Prostate gland (tissue), 2 donors: ENCODE measurements around the gene KIF5B. TPM values are rescaled to one million over a fixed set of nuclear protein-coding genes. Genes with fewer than 3 reads are reported as not detected.
"Not testable (repeated sequence)": the region's sequence is repeated elsewhere in the genome, so short reads cannot be mapped to it uniquely, and the experiment has no call there.

Source experiments
- DNase-seq: peaks from one replicate; pipeline ENCODE4 v3.0.0-alpha.2; 2019; ENCODE audit warnings: low spot score
- H3K27ac ChIP-seq, 2 donors: fragments of 200-600 bp; sonication (generic); 2 replicates each; pipeline ENCODE4 v1.5.1; 2017 to 2019
- H3K27me3 ChIP-seq: fragments of 200-600 bp; sonication (generic); replicated peaks from 2 replicates; pipeline ENCODE4 v1.5.1; 2019; ENCODE audit not compliant: insufficient read depth
- H3K36me3 ChIP-seq, 2 donors: fragments of 200-600 bp; sonication (generic); 1 replicate in 1 of 2; 2 replicates in 1 of 2; pipeline versions ENCODE4 v1.5.1 to v1.8.1; 2017 to 2019
- H3K4me1 ChIP-seq: fragments of 200-600 bp; sonication (generic); replicated peaks from 2 replicates; pipeline ENCODE4 v1.5.1; 2019
- H3K4me3 ChIP-seq, 2 donors: fragments of 200-600 bp; sonication (generic); 2 replicates each; pipeline ENCODE4 v1.5.1; 2017 to 2019
- H3K9me3 ChIP-seq: fragments of 200-600 bp; sonication (generic); 2 replicates; pipeline ENCODE4 v1.5.1; 2017
- CTCF ChIP-seq, 4 experiments: fragments of 200-600 bp in 2 of 4; fragments of 450-650 bp in 2 of 4; sonication (generic) in 2 of 4; IDR thresholded peaks; 1 replicate in 3 of 4; 2 replicates in 1 of 4; pipeline ENCODE4 v1.5.1; 2016 to 2019; ENCODE audit warnings: antibody characterized with exemption in 4 of 4, mild to moderate bottlenecking in 2 of 4, moderate library complexity in 2 of 4
- POLR2A ChIP-seq: fragments of 450-650 bp; IDR thresholded peaks from one replicate; pipeline ENCODE4 v1.6.1; 2016; ENCODE audit warnings: antibody characterized with exemption, mild to moderate bottlenecking
- POLR2AphosphoS5 ChIP-seq: sonication (generic); formaldehyde crosslinking; IDR thresholded peaks from one replicate; pipeline ENCODE4 v1.6.1; 2017; ENCODE audit warnings: antibody characterized with exemption
- WGBS: methylation state at CpG from one replicate; pipeline ENCODE4 v1.1.5; 2018; 5-methylcytosine and 5-hydroxymethylcytosine counted together
- intact Hi-C: fragments of 100-400 bp; cut with DNase I; formaldehyde crosslinking; loops from one replicate; pipeline ENCODE4 v1.14.2; 2022
- total RNA-seq, 2 donors: library from RNA; depleted of rRNA; stranded (reverse); fragments of >200 nt; gene quantifications; one replicate each; pipeline ENCODE4 v1.1.0, GENCODE V29; 2016

Gene KIF5B
- total RNA-seq, 2 donors from 2014 or later = 98.2 to 102 TPM

- WGBS = 65% methylated on average over 5 of the region's 5 CpGs
- no peaks in the 10 kb centered on the region for H3K9me3 ChIP-seq
- no peaks in the 10 kb centered on the region for H3K36me3 ChIP-seq
- TF ChIP-seq CTCF (IDR thresholded peaks at IDR 0.05) = no peak
- no peak for TF ChIP-seq POLR2A
- no peak for TF ChIP-seq POLR2AphosphoS5
- no peaks in the 10 kb centered on the region for H3K27me3 ChIP-seq
- DNase-seq = no peak
- H3K27ac ChIP-seq = no peak overlapping the region
- no peak overlapping the region for H3K4me3 ChIP-seq
- H3K4me1 ChIP-seq = no peaks in the 10 kb centered on the region
- intact Hi-C loops = no loop called here
These were observed 78.6 kb downstream of the KIF5B start for GRCh38 chr10:31977440-31978155.

GRCh38 chr10:31975157-31975765 lies 81.0 kb downstream of the KIF5B start:
- Histone ChIP-seq H3K36me3 (no peaks in the 10 kb centered on the region), H3K4me1 (no peaks in the 10 kb centered on the region), H3K27me3 (no peaks in the 10 kb centered on the region), H3K27ac (no peak overlapping the region), H3K9me3 (no peaks in the 10 kb centered on the region), H3K4me3 (no peak overlapping the region)
- 87% methylated on average over 6 of the region's 6 CpGs for WGBS
- no peak for TF ChIP-seq POLR2A
- TF ChIP-seq CTCF (IDR thresholded peaks at IDR 0.05) = no peak
- TF ChIP-seq POLR2AphosphoS5 = no peak
- intact Hi-C loops = no loop called here
- no peak for DNase-seq

GRCh38 chr10:31974434-31975124 lies 81.6 kb downstream of the KIF5B start:
- 78% methylated on average over 4 of the region's 4 CpGs for WGBS
- TF ChIP-seq POLR2A (no peak), CTCF (IDR thresholded peaks at IDR 0.05) (no peak), POLR2AphosphoS5 (no peak)
- DNase-seq = no peak
- no peaks in the 10 kb centered on the region for H3K36me3 ChIP-seq
- intact Hi-C loops = no loop called here
- no peak overlapping the region for H3K27ac ChIP-seq
- H3K4me1 ChIP-seq = no peaks in the 10 kb centered on the region
- H3K9me3 ChIP-seq = no peaks in the 10 kb centered on the region
- H3K4me3 ChIP-seq = no peak overlapping the region
- no peaks in the 10 kb centered on the region for H3K27me3 ChIP-seq

- DNase-seq = no peak
- Histone ChIP-seq H3K36me3 (no peaks in the 10 kb centered on the region), H3K27me3 (no peaks in the 10 kb centered on the region), H3K27ac (no peak overlapping the region), H3K4me1 (no peaks in the 10 kb centered on the region), H3K9me3 (no peaks in the 10 kb centered on the region), H3K4me3 (no peak overlapping the region)
- TF ChIP-seq CTCF (IDR thresholded peaks at IDR 0.05) = no peak
- TF ChIP-seq POLR2AphosphoS5 = no peak
- no peak for TF ChIP-seq POLR2A
- WGBS = 91% methylated on average over 9 of the region's 9 CpGs
- intact Hi-C loops = no loop called here
These were observed 83.6 kb downstream of the KIF5B start for GRCh38 chr10:31972519-31973041.

GRCh38 chr10:31969847-31970246 lies 86.4 kb downstream of the KIF5B start:
- H3K36me3 ChIP-seq, H3K4me3 ChIP-seq, H3K27me3 ChIP-seq, DNase-seq, H3K27ac ChIP-seq, H3K9me3 ChIP-seq, H3K4me1 ChIP-seq, intact Hi-C loops: not testable (repeated sequence)
- WGBS = no CpG with 5 or more reads among the region's 32 CpGs
